K562 (cell line): ENCODE data around the gene ATCAY. TPM values are rescaled to one million over a fixed set of nuclear protein-coding genes. Genes with fewer than 3 reads are reported as not detected.

ENCODE experiments used
- ATAC-seq: fragments of 200-7000 bp; cut with Tn5 transposase; 3 replicates; pipeline ENCODE4 v1.9.1; 2020; ENCODE audit warnings: moderate library complexity
- BruUV-seq: library from RNA; stranded (reverse); fragments of 400-500 nt; replicated peaks from 2 replicates; lab custom pipeline; 2021; lab: Mats Ljungman, UMichigan
- CTCF ChIA-PET: fragments of 300-600 bp; formaldehyde crosslinking; extraction: SDS; loops from one replicate; lab custom pipeline; 2021; ENCODE audit warnings: low intra/inter-chr PET ratio; lab: Yijun Ruan, JAX
- POLR2A ChIA-PET: fragments of 300-600, 350-650 bp; sonication (Branson Sonifier 250); formaldehyde crosslinking; extraction: SDS; loops from one replicate; lab custom pipeline; 2021; ENCODE audit warnings: antibody characterized with exemption, inconsistent platforms; lab: Yijun Ruan, JAX
- DNase-seq, 4 experiments: peaks; one replicate each; pipeline versions ENCODE4 v3.0.0 to v3.0.0-alpha.2; 2011 to 2018; ENCODE audit warnings: low spot score in 3 of 4, mixed read lengths in 3 of 4; ENCODE audit errors: extremely low read depth in 1 of 4
- FAIRE-seq: peaks from 2 replicates; lab custom pipeline; 2011; peaks lifted over from hg19 to GRCh38; lab: Jason Lieb, UNC
- H2AFZ ChIP-seq: 2 replicates; pipeline ENCODE4 v1.6.0; 2011; ENCODE audit warnings: low read depth, low read length, control low read depth, inconsistent platforms
- H3K27ac ChIP-seq: fragments of 200-600 bp; 3 replicates; pipeline ENCODE4 v1.8.0; 2011; ENCODE audit warnings: low read depth, mild to moderate bottlenecking, control low read depth, inconsistent platforms, low read length, moderate library complexity, mixed read lengths; ENCODE audit errors: extremely low read depth
- H3K27me3 ChIP-seq, 2 experiments: fragments of 300-600 bp in 1 of 2; 2 replicates in 1 of 2; 3 replicates in 1 of 2; pipeline versions ENCODE4 v1.6.0 to v1.8.0; 2011; ENCODE audit warnings: inconsistent platforms in 2 of 2, low read length in 2 of 2, mild to moderate bottlenecking in 1 of 2, mixed read lengths in 1 of 2, moderate library complexity in 1 of 2; ENCODE audit not compliant: control insufficient read depth in 2 of 2, insufficient read depth in 2 of 2
- H3K36me3 ChIP-seq: fragments of 300-600 bp; 3 replicates; pipeline ENCODE4 v1.8.0; 2011; ENCODE audit warnings: mild to moderate bottlenecking, low read length, inconsistent platforms; ENCODE audit not compliant: control insufficient read depth, insufficient read depth
- H3K4me1 ChIP-seq, 2 experiments: fragments of 200-600 bp in 1 of 2; replicated peaks in 1 of 2; 2 replicates in 1 of 2; 3 replicates in 1 of 2; pipeline versions ENCODE4 v1.5.1 to v1.8.0; 2011; ENCODE audit warnings: inconsistent platforms in 2 of 2, low read length in 2 of 2, mild to moderate bottlenecking in 1 of 2, mixed read lengths in 1 of 2, moderate library complexity in 1 of 2; ENCODE audit not compliant: control insufficient read depth in 2 of 2, insufficient read depth in 2 of 2
- H3K4me2 ChIP-seq: 2 replicates; pipeline ENCODE4 v1.6.1; 2011; ENCODE audit warnings: low read length, control low read depth, inconsistent platforms, mixed read lengths; ENCODE audit not compliant: insufficient read depth
- H3K4me3 ChIP-seq: fragments of 200-600 bp; sonication (generic), shearing (Covaris generic); 2 replicates; pipeline ENCODE4 v1.5.1; 2016; ENCODE audit warnings: control low read depth, inconsistent platforms
- H3K79me2 ChIP-seq: fragments of 200-600 bp; 3 replicates; pipeline ENCODE4 v1.8.0; 2011; ENCODE audit warnings: low read length, inconsistent platforms; ENCODE audit not compliant: control insufficient read depth, insufficient read depth
- H3K9ac ChIP-seq, 2 experiments: 2 replicates each; pipeline versions ENCODE4 v1.6.0 to v1.6.1; 2011; ENCODE audit warnings: low read depth in 2 of 2, low read length in 2 of 2, control low read depth in 1 of 2, inconsistent platforms in 1 of 2, mild to moderate bottlenecking in 1 of 2, mixed read lengths in 1 of 2; ENCODE audit not compliant: insufficient read depth in 1 of 2
- H3K9me1 ChIP-seq: one replicate; pipeline ENCODE4 v1.6.0; 2011; ENCODE audit warnings: inconsistent platforms, mild to moderate bottlenecking, low read length, moderate library complexity; ENCODE audit not compliant: control insufficient read depth, insufficient read depth
- H3K9me3 ChIP-seq: replicated peaks from 2 replicates; pipeline ENCODE4 v1.5.1; 2011; ENCODE audit warnings: low read depth, low read length, inconsistent platforms; ENCODE audit not compliant: control insufficient read depth, insufficient read depth
- H4K20me1 ChIP-seq: replicated peaks from 2 replicates; pipeline ENCODE4 v1.6.1; 2011; ENCODE audit warnings: low read length, inconsistent platforms, mixed read lengths; ENCODE audit not compliant: control insufficient read depth, insufficient read depth
- ESRRB ChIP-seq: fragments of 250-450 bp; sonication (Bioruptor Pico); IDR thresholded peaks from 2 replicates; pipeline ENCODE4 v1.5.0; 2020; ENCODE audit warnings: mild to moderate bottlenecking, moderate library complexity, borderline replicate concordance
- WGBS: fragments of 100-300 bp; shearing (Covaris generic); methylation state at CpG from one replicate; pipeline ENCODE4 v1.1.6; 2016; ENCODE audit warnings: low coverage, mixed read lengths; ENCODE audit not compliant: insufficient coverage; ENCODE audit errors: missing lambda C conversion rate; 5-methylcytosine and 5-hydroxymethylcytosine counted together
- in situ Hi-C: fragments of 300-500 bp; cut with MboI; formaldehyde crosslinking; loops from 4 replicates; pipeline ENCODE4 v1.15.0; 2018; ENCODE audit warnings: inconsistent platforms, mixed read lengths
- intact Hi-C: fragments of 100-400 bp; cut with micrococcal nuclease; formaldehyde crosslinking; loops from 2 replicates; pipeline ENCODE4 v1.14.2; 2022
- polyA plus RNA-seq, 8 experiments: library from polyadenylated mRNA; depleted of rRNA in 4 of 8; stranded (reverse) in 5 of 8; unstranded in 3 of 8; fragments of >200 nt; fragmentation: Nextera tagmentation in 2 of 8; fragmentation: Illumina TruSeq in 1 of 8; extraction: Ambion mirVana in 2 of 8; extraction: Trizol in 1 of 8; gene quantifications; 2 replicates each; pipeline versions ENCODE4 v1.2.1 to v1.2.3, GENCODE V29; 2011 to 2014; ENCODE audit warnings: inconsistent platforms in 1 of 8, missing spikeins in 1 of 8
- total RNA-seq, 7 experiments: library from RNA; depleted of rRNA in 6 of 7; stranded (reverse); fragments of >200 nt in 6 of 7; fragmentation: Illumina TruSeq in 2 of 7; extraction: Trizol in 2 of 7; gene quantifications; 2 replicates each; pipeline versions ENCODE4 v1.2.1 to v1.2.3, GENCODE V29; 2011 to 2021; ENCODE audit warnings: low replicate concordance in 1 of 7
- TF ChIP-seq, protein P1 (sequence below): sonication (generic); formaldehyde crosslinking; IDR thresholded peaks from 2 replicates; pipeline ENCODE4 v1.9.0; 2022; ENCODE audit warnings: mild to moderate bottlenecking, missing genetic modification reagents
- TF ChIP-seq, protein P2 (sequence below): fragments of 250-450 bp; sonication (Bioruptor Pico); IDR thresholded peaks from 2 replicates; pipeline ENCODE4 v1.4.0; 2020; ENCODE audit warnings: mild to moderate bottlenecking, moderate library complexity

Gene ATCAY
- total and polyA plus RNA-seq, 9 of the 15 experiments (the other 6 are each of a cell fraction or from before 2014, with no cell fraction given) = not detected

DNA sequence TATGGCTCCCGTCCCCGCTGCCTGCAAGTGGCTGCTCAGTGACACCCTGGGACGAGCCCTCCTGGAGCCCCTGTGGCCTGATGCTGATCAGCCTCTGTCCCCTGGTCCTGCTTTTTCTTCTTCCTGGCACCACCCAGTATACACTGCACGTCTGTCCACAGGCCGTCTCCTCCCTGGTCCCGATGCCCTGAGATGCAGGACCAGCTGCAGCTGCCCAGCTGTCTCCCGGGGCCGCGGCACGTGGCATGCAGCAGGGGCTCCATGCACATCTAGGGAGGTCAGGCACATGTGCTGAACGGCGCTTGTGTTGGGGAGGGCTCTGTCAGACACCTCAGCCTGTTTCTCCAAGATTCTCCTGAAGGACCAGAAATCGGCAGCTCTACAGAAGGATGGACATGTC, 41.8 kb upstream of the ATCAY start:
- intact Hi-C loops = no loop called here
- DNase-seq (no peak), FAIRE-seq (no peak), ATAC-seq (no peak)
- in situ Hi-C loops = no loop called here
- Histone ChIP-seq H3K4me3 (no peak overlapping the region), H3K27ac (no peak overlapping the region), H3K36me3 (no peaks in the 10 kb centered on the region), H3K4me2 (no peak overlapping the region), H3K9ac (0 out of 4 replicates have a peak overlapping the region, but pooled peaks of 1 of the 2 experiments have one; percentile 31), H3K9me3 (peaks cover 12% of the 10 kb centered on the region), H3K4me1 (peaks cover 8 to 24% of the 10 kb centered on the region in 2 experiments), H3K9me1 (no peaks in the 10 kb centered on the region), H4K20me1 (no peaks in the 10 kb centered on the region), H2AFZ (no peak overlapping the region), H3K27me3 (peaks cover 0 to 22% of the 10 kb centered on the region in 2 experiments; a peak in 3 of 5 replicates), H3K79me2 (no peaks in the 10 kb centered on the region)
- BruUV-seq = no TSS peak
- TF ChIP-seq, protein P1, sequence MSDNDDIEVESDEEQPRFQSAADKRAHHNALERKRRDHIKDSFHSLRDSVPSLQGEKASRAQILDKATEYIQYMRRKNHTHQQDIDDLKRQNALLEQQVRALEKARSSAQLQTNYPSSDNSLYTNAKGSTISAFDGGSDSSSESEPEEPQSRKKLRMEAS = peak; percentile 54; the same call in 1 of the 2 replicates
- no peak for TF ChIP-seq ESRRB (CRISPR knock-in tag)
- TF ChIP-seq, protein P2, sequence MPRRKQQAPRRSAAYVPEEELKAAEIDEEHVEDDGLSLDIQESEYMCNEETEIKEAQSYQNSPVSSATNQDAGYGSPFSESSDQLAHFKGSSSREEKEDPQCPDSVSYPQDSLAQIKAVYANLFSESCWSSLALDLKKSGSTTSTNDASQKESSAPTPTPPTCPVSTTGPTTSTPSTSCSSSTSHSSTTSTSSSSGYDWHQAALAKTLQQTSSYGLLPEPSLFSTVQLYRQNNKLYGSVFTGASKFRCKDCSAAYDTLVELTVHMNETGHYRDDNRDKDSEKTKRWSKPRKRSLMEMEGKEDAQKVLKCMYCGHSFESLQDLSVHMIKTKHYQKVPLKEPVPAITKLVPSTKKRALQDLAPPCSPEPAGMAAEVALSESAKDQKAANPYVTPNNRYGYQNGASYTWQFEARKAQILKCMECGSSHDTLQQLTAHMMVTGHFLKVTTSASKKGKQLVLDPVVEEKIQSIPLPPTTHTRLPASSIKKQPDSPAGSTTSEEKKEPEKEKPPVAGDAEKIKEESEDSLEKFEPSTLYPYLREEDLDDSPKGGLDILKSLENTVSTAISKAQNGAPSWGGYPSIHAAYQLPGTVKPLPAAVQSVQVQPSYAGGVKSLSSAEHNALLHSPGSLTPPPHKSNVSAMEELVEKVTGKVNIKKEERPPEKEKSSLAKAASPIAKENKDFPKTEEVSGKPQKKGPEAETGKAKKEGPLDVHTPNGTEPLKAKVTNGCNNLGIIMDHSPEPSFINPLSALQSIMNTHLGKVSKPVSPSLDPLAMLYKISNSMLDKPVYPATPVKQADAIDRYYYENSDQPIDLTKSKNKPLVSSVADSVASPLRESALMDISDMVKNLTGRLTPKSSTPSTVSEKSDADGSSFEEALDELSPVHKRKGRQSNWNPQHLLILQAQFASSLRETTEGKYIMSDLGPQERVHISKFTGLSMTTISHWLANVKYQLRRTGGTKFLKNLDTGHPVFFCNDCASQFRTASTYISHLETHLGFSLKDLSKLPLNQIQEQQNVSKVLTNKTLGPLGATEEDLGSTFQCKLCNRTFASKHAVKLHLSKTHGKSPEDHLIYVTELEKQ (CRISPR knock-in tag) = no peak
- ChIA-PET CTCF (no interaction called here), POLR2A (interaction anchor here (0.7 kb wide), 1 partner anchor 195 kb away, joined by 4 read pairs; no protein-coding TSS in a partner anchor)
- 26% methylated on average over 12 of the region's 13 CpGs for WGBS
